ENCODE measurements around the gene GID4.

The GID4 gene

DNA sequence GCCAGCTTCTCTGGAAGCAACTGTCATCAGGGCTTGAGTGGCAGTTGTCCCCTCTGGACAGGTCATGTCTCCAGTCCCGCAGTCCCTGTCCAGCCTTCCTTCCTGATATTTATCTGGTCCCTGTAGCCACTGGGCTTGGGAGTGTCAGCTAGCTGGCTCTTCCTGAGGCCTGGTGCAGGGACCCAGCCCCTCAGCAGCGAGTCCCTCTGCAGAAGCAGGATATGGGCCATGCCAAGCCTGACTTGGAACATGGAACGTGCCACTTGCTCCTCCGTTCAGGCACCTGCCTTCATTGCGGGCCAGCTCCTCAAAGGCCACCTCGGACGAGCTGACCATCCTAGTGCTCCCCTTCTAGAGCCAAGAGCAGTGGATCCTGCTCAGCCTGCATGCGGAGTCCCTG, 40.3 kb upstream of the GID4 start:
- TF ChIP-seq, protein P1, sequence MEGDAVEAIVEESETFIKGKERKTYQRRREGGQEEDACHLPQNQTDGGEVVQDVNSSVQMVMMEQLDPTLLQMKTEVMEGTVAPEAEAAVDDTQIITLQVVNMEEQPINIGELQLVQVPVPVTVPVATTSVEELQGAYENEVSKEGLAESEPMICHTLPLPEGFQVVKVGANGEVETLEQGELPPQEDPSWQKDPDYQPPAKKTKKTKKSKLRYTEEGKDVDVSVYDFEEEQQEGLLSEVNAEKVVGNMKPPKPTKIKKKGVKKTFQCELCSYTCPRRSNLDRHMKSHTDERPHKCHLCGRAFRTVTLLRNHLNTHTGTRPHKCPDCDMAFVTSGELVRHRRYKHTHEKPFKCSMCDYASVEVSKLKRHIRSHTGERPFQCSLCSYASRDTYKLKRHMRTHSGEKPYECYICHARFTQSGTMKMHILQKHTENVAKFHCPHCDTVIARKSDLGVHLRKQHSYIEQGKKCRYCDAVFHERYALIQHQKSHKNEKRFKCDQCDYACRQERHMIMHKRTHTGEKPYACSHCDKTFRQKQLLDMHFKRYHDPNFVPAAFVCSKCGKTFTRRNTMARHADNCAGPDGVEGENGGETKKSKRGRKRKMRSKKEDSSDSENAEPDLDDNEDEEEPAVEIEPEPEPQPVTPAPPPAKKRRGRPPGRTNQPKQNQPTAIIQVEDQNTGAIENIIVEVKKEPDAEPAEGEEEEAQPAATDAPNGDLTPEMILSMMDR (IDR thresholded peaks at IDR 0.05; ENCODE audit: insufficient read depth, low read depth, low read length, missing control alignments) = no peak
- no peak overlapping the region for H3K4me3 ChIP-seq (ENCODE audit: low read depth, low read length)
- DNase-seq (ENCODE audit: low read depth) = no peak

DNA sequence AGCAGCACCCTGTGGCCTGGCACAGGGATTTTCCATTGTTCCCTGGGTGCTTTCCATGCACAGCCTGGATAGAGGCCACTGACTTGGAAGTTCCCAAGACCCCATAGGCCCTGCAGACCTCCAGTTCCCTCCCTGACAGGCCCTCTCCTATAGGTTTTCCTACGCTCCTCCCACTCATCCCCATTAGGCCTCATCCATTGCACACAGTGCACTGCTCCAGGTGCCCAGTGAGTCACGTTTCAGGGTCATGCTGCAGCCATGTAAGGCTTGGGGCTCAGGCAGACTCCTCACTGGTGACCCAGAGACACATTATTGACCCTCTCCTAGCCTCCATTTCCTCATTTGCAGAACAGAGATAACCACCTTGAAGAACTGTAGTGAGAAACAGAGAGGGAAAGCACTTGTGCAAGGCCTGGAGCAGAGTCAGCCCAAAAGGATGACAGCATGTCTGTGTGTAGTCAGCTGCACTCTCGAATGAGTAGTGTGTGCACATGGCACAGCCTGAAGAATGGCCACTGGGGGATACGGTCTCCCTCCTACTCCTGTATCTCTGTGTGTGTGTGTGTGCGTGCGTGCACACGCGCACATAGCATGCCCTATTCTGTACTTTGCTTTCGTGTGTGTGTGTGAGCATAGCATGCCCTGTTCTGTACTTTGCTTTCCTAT, 39.7 kb upstream of the GID4 start:
- H3K4me3 ChIP-seq (ENCODE audit: low read depth, low read length) = no peak overlapping the region
- TF ChIP-seq, protein P1 (IDR thresholded peaks at IDR 0.05; ENCODE audit: insufficient read depth, low read depth, low read length, missing control alignments) = no peak

DNA sequence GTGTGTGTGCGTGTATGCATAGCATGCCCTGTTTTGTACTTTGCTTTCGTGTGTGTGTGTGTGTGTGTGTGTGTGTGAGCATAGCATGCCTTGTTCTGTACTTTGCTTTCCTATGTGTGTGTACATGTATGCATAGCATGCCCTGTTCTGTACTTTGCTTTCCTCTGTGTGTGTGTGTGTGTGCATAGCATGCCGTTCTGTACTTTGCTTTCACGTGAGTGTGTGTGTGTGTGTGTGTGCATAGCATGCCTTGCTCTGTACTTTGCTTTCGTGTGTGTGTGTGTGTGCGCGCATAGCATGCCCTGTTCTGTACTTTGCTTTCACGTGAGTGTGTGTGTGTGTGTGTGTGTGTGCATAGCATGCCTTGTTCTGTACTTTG, 39.2 kb upstream of the GID4 start:
- TF ChIP-seq, protein P1 (IDR thresholded peaks at IDR 0.05; ENCODE audit: insufficient read depth, low read depth, low read length, missing control alignments) = no peak
- DNase-seq (ENCODE audit: low read depth) = no peak

More for the DNA sequence above, 39.7 kb upstream of the GID4 start:
- no peak for DNase-seq (ENCODE audit: low read depth)

DNA sequence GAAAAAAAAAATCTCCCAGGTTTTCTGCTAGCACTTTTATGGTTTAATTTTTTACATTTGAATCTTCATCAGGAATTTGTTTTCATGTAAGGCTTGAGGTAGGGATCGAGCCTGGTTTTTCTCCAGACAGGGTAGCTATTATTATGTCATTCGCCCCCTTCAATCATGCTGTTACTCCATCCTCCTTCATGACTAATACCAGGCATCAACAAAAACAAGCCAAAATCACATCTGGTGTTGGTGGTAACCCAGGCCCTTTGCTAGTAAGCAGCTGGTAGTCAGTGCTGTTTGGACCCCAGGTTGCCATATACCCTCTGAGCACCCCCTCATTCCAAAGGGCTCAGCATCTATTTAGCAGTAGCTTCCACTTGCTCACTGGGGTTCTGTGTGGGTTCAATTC, 37.0 kb upstream of the GID4 start:
- no peak for DNase-seq (ENCODE audit: low read depth)
- TF ChIP-seq, protein P1 (IDR thresholded peaks at IDR 0.05; ENCODE audit: insufficient read depth, low read depth, low read length, missing control alignments) = no peak
- H3K4me3 ChIP-seq (ENCODE audit: low read depth, low read length) = no peak overlapping the region

More for the DNA sequence above, 39.2 kb upstream of the GID4 start:
- no peak overlapping the region for H3K4me3 ChIP-seq (ENCODE audit: low read depth, low read length)

DNA sequence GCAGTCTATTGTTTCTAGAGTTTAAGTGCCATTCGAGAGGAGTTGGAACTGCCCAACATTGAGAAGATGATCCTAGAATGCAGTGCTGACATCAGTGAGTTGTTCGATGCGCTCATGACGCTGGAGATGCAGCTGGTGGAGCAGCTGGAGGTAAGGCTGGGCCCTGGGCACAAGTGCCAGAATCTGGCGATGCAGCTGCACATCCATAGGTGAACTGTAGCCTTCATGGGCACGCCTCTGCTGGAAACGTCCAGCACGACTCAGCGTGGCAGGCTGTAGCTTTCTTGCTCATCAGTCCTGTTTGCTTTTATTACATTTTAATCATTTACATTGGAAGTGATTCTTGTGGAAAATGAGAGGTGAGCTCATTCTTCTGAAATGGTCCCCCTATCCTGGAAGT, 34.9 kb upstream of the GID4 start:
- DNase-seq (ENCODE audit: low read depth) = no peak
- TF ChIP-seq, protein P1 (IDR thresholded peaks at IDR 0.05; ENCODE audit: insufficient read depth, low read depth, low read length, missing control alignments) = no peak
- H3K4me3 ChIP-seq (ENCODE audit: low read depth, low read length) = no peak overlapping the region

DNA sequence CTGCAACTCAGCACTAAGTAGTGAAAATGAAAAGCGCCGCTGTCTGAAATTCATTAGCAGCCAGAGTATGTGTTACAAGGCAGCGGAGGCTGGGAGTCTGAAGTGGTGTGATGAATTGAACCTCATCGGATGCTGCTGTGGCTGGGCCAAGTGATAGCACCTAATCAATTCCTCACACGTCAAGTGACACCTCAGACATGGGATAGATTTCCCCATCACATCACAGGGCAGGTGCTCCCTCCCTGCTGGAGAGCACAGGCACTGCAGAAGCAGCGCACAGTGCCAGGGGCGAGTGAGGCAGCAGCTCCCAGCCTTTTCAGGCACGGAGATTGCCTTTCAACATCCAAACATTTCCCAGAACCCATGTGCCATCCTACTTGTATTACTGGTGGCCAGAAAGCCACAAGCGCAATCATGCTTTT, 34.3 kb upstream of the GID4 start:
- H3K4me3 ChIP-seq (ENCODE audit: low read depth, low read length) = no peak overlapping the region
- TF ChIP-seq, protein P1 (IDR thresholded peaks at IDR 0.05; ENCODE audit: insufficient read depth, low read depth, low read length, missing control alignments) = no peak
- DNase-seq (ENCODE audit: low read depth) = no peak

DNA sequence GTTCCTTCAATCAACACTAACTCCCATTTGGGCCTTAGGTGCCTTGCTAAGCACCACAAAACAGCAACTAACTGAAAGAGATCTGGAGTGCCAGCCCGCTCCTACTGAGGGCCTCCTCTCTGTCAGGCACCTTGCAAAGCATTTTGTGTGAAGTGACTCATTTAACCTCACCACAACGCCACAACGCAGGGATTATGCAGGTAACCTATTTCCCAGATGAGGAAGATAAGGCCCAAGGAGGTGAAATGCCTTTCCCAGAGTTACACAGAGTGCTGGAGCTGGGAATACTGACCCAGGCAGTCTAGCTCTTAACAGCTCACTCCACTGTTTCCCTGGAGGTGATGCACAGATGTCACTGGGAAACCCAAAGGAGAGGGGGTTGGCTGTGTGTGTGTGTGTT, 33.7 kb upstream of the GID4 start:
- no peak for DNase-seq (ENCODE audit: low read depth)
- TF ChIP-seq, protein P1 (IDR thresholded peaks at IDR 0.05; ENCODE audit: insufficient read depth, low read depth, low read length, missing control alignments) = no peak
- no peak overlapping the region for H3K4me3 ChIP-seq (ENCODE audit: low read depth, low read length)
